ENCODE measurements around the gene TNFRSF17.
A peak's percentile ranks its signal among the peaks of the same experiment; 100 is the strongest.

TNFRSF17 gene

GRCh38 chr16:12002447-12003006 lies 37.5 kb downstream of the TNFRSF17 start:
- DNase-seq (ENCODE audit: low spot score), result peak; percentile 11

- DNase-seq (ENCODE audit: low spot score), result no peak
Measured at GRCh38 chr16:12006637-12007036, 41.6 kb downstream of the TNFRSF17 start.

- DNase-seq (ENCODE audit: low spot score), result no peak
Measured at GRCh38 chr16:12009462-12009861, 44.5 kb downstream of the TNFRSF17 start.

- no peak for DNase-seq (ENCODE audit: low spot score)
Measured at GRCh38 chr16:12009922-12010321, 44.9 kb downstream of the TNFRSF17 start.

GRCh38 chr16:12010388-12011251 lies 45.6 kb downstream of the TNFRSF17 start:
- no peak for DNase-seq (ENCODE audit: low spot score)

GRCh38 chr16:12011565-12011964 lies 46.6 kb downstream of the TNFRSF17 start:
- no peak for DNase-seq (ENCODE audit: low spot score)

- no peak for DNase-seq (ENCODE audit: low spot score)
Measured at GRCh38 chr16:12016291-12016947, 51.4 kb downstream of the TNFRSF17 start.

- no peak for DNase-seq (ENCODE audit: low spot score)
Measured at GRCh38 chr16:12017558-12017957, 52.5 kb downstream of the TNFRSF17 start.

Small RNA genes lying within 50 kb of the gene (small RNA-seq; reads per million reads assigned to genes)
- gene AC007216.5 (0 reads per million in 2 experiments), gene UBL5P4 (0 reads per million in 2 experiments)
